Thyroid gland (tissue), 4 donors: ENCODE data around the gene TRAPPC2. TPM values are rescaled to one million over a fixed set of nuclear protein-coding genes. Genes with fewer than 3 reads are reported as not detected.
"Not testable (repeated sequence)": the region's sequence is repeated elsewhere in the genome, so short reads cannot be mapped to it uniquely, and the experiment has no call there.

ENCODE experiments used
- DNase-seq, 2 donors: peaks; one replicate each; pipeline ENCODE4 v3.0.0-alpha.2; 2019
- H3K27ac ChIP-seq, 3 donors: fragments of 200-600 bp; sonication (generic); 1 replicate in 2 of 3; 2 replicates in 1 of 3; pipeline ENCODE4 v1.5.1; 2016 to 2019; ENCODE audit warnings: mild to moderate bottlenecking in 1 of 3, moderate library complexity in 1 of 3
- H3K27me3 ChIP-seq: fragments of 200-600 bp; sonication (generic); one replicate; pipeline ENCODE4 v1.5.1; 2019
- H3K36me3 ChIP-seq, 2 donors: fragments of 200-600 bp; sonication (generic); one replicate each; pipeline ENCODE4 v1.5.1; 2016 to 2019
- H3K4me1 ChIP-seq, 2 donors: fragments of 200-600 bp; sonication (generic); one replicate each; pipeline ENCODE4 v1.5.1; 2017 to 2019
- H3K4me3 ChIP-seq, 3 donors: fragments of 200-600 bp; sonication (generic); replicated peaks in 1 of 3; 1 replicate in 2 of 3; 2 replicates in 1 of 3; pipeline ENCODE4 v1.5.1; 2016; ENCODE audit warnings: mild to moderate bottlenecking in 1 of 3
- H3K9me3 ChIP-seq: fragments of 200-600 bp; sonication (generic); one replicate; pipeline ENCODE4 v1.5.1; 2017
- CTCF ChIP-seq, 6 experiments: fragments of 200-600 bp in 3 of 6; fragments of 450-650 bp in 3 of 6; sonication (generic) in 3 of 6; IDR thresholded peaks; one replicate each; pipeline ENCODE4 v1.5.1; 2016 to 2019; ENCODE audit warnings: antibody characterized with exemption in 6 of 6, mild to moderate bottlenecking in 2 of 6, inconsistent platforms in 1 of 6, moderate library complexity in 1 of 6
- POLR2A ChIP-seq, 2 donors: fragments of 450-650 bp; IDR thresholded peaks; one replicate each; pipeline ENCODE4 v1.6.1; 2017; ENCODE audit warnings: antibody characterized with exemption in 2 of 2, mild to moderate bottlenecking in 2 of 2, moderate library complexity in 1 of 2
- WGBS, 2 donors: methylation state at CpG; one replicate each; pipeline ENCODE4 v1.1.5; 2017; 5-methylcytosine and 5-hydroxymethylcytosine counted together
- intact Hi-C: fragments of 100-400 bp; cut with DNase I; formaldehyde crosslinking; loops from one replicate; pipeline ENCODE4 v1.15.1; 2023
- total RNA-seq, 4 donors: library from RNA; depleted of rRNA; stranded (reverse); fragments of >200 nt; gene quantifications; one replicate each; pipeline ENCODE4 v1.2.3, GENCODE V29; 2016

TRAPPC2 gene
- total RNA-seq, 4 donors from 2014 or later, result 18.9 to 27.7 (median 22.1) TPM

DNA sequence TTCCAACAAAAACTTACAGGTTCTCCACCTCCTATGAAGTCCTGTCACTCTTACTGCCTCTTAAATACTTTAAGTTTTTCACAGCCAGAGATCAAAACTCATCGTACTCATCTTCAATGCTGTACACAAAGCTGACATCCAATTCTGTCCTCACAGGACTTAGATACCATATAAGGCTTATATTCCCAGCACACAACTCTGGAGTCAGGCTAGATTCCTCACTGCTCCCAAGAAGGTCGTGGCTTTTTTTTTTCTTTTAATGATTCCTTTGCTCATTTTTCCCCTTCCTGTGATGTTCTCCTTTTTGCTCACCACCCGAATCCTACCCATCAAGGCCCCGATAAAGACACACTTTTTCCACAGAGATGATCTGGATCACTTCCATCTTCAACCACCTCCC lies 914 bp downstream of the TRAPPC2 start:
- H3K27ac ChIP-seq, result peak overlapping the region; percentile 80 to 88 (median 85)
- peaks cover 10 to 12% of the 10 kb centered on the region in 2 donors for H3K4me1 ChIP-seq
- intact Hi-C loops, result no loop called here
- WGBS, 2 donors, result 30 to 34% methylated on average over 4 of the region's 4 CpGs
- DNase-seq, result no peak
- TF ChIP-seq CTCF (IDR thresholded peaks at IDR 0.05) (no peak), POLR2A (IDR thresholded peaks at IDR 0.05) (no peak)
- no peaks in the 10 kb centered on the region for H3K27me3 ChIP-seq
- no peaks in the 10 kb centered on the region for H3K9me3 ChIP-seq
- H3K36me3 ChIP-seq, result no peaks in the 10 kb centered on the region
- H3K4me3 ChIP-seq, result peak overlapping the region in 1 of 3 donors; percentile 82

DNA sequence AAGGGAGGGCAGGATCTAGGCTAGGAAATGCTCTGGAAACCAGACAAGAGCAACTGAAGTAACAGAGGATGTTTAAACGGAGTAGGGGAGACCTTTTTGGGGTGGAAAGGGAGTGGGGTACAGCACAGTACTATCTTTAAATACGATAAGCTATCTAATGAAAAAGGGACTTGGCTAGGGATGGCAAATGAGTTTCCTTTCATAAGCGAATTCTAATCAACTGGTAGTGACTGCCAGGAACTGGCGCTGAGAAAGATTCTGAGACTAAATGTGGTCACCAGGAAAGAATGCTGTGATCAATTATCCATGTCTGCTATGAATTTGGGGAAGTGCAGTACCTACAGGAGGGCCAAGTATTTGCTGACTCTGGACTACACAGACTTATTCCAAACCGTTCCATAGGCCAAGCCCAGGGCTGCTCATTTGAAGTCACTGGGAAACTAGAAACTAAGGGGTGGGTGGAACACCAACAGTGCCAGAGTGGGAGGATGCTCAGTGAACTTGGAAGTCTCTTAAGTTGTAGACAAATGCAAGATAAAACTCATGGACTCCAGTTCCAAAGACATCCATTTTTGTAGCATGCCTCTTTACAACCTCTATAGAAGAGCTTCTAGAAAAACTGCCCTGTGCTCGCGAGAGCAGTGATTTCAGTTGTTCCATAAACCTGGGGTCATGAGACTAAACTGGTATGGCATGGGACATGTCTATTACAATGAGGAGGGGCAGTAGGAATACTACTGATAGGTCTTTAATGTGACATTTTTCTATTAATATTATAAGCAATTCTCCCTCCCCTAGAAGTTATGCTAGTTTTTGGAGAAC lies 2.0 kb downstream of the TRAPPC2 start:
- no peak for TF ChIP-seq CTCF (IDR thresholded peaks at IDR 0.05)
- no peak for TF ChIP-seq POLR2A (IDR thresholded peaks at IDR 0.05)
- no peaks in the 10 kb centered on the region for H3K9me3 ChIP-seq

DNA sequence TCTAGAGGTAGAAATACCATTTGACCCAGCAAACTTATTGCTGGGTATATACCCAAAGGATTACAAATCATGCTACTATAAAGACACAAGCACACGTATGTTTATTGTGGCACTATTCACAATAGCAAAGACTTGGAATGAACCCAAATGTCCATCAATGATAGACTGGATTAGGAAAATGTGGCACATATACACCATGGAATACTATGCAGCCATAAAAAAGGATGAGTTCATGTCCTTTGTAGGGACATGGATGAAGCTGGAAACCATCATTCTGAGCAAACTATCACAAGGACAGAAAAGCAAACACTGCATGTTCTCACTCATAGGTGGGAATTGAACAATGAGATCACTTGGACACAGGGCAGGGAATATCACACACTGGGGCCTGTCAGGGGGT lies 3.9 kb downstream of the TRAPPC2 start:
- H3K9me3 ChIP-seq, H3K36me3 ChIP-seq, intact Hi-C loops, H3K27me3 ChIP-seq, DNase-seq, H3K4me3 ChIP-seq, H3K27ac ChIP-seq: not testable (repeated sequence)
- 100% methylated on average over 1 of the region's 1 CpG for WGBS, 2 donors
- H3K4me1 ChIP-seq, result peaks cover 10 to 12% of the 10 kb centered on the region in 2 donors

More for the DNA sequence above, 2.0 kb downstream of the TRAPPC2 start:
- peaks cover 10 to 12% of the 10 kb centered on the region in 2 donors for H3K4me1 ChIP-seq
- no peak overlapping the region for H3K4me3 ChIP-seq
- no peaks in the 10 kb centered on the region for H3K36me3 ChIP-seq
- no peaks in the 10 kb centered on the region for H3K27me3 ChIP-seq
- intact Hi-C loops, result no loop called here
- DNase-seq, result no peak
- WGBS, 2 donors, result 69 to 80% methylated on average over 7 of the region's 7 CpGs
- H3K27ac ChIP-seq, result no peak overlapping the region

DNA sequence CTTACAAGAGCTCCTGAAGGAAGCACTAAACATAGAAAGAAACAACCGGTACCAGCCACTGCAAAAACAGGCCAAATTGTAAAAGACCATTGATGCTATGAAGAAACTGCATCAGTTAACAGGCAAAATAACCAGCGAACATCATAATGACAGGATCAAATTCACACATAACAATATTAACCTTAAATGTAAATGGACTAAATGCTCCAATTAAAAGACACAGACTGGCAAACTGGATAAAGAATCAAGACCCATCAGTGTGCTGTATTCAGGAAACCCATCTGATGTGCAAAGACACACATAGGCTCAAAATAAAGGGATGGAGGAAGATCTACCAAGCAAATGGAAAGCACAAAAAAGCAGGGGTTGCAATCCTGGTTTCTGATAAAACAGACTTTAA lies 7.8 kb downstream of the TRAPPC2 start:
- H3K36me3 ChIP-seq, H3K27ac ChIP-seq, H3K27me3 ChIP-seq, H3K9me3 ChIP-seq, H3K4me1 ChIP-seq, intact Hi-C loops, DNase-seq, H3K4me3 ChIP-seq: not testable (repeated sequence)
- WGBS, 2 donors, result 91 to 94% methylated on average over 2 of the region's 2 CpGs

- H3K4me3 ChIP-seq, H3K27ac ChIP-seq, H3K36me3 ChIP-seq, H3K27me3 ChIP-seq, H3K9me3 ChIP-seq, intact Hi-C loops: not testable (repeated sequence)
- peaks cover 0 to 13% of the 10 kb centered on the region in 2 donors for H3K4me1 ChIP-seq
- DNase-seq, result peak; percentile 12
- WGBS, 2 donors, result 52% methylated on average over 2 of the region's 9 CpGs; no CpG with 5 or more reads in 1 of the 2 donors
Observed at GRCh38 chrX:13724878-13725277, 9.5 kb downstream of the TRAPPC2 start.

DNA sequence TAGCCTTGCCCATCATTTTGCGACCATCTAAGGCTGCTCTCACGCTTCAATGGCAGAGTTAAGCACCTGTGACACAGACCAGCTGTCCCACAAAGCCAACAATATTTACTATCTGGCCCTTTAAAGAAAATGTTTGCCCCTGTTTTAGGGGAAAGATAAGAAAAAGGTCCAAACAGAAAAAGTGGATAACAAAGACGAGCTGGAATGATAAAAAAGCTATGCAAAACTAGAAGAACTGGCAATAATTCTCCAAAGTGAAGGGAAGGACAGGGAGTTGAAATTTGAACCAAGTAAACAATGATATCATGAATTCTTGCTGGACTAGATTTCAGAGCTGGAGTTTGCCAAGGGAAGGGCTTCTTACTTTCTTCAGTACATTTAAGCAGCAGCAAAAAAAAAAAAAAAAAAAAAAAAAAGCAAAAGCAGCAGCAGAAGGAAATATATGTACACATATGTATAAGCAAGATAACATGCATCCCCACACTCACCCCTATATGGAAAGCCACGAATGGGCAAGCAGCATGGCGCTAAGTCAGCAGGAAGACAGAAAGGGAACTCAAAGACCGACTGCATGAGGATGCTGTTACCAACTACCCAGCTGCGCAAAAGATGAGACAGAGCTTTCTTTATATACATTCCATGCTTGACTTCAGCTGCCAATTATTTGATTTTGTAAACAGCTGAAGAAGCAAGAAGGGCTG lies 12.5 kb downstream of the TRAPPC2 start:
- peak overlapping the region in 2 of 3 donors; percentile 36 to 63 for H3K27ac ChIP-seq
- intact Hi-C loops, result no loop called here
- TF ChIP-seq CTCF (IDR thresholded peaks at IDR 0.05) (no peak), POLR2A (IDR thresholded peaks at IDR 0.05) (no peak)
- no peaks in the 10 kb centered on the region for H3K9me3 ChIP-seq
- WGBS, 2 donors, result 32 to 59% methylated on average over 7 of the region's 7 CpGs
- no peaks in the 10 kb centered on the region for H3K27me3 ChIP-seq
- peak in 1 of 2 donors; percentile 14 for DNase-seq
- no peak overlapping the region for H3K4me3 ChIP-seq
- no peaks in the 10 kb centered on the region for H3K36me3 ChIP-seq
- H3K4me1 ChIP-seq, result peaks cover 0 to 13% of the 10 kb centered on the region in 2 donors
